Activated CD4-positive, CD25-positive, alpha-beta regulatory T cell treated with anti-CD3 and anti-CD28 coated beads, Interleukin-2, amount 50 U/mL, for 16 hours (primary cell): Measurements from ENCODE around the gene OR8B4.
"Not testable (repeated sequence)": the region's sequence is repeated elsewhere in the genome, so short reads cannot be mapped to it uniquely, and the experiment has no call there.

ENCODE experiments used
- DNase-seq: peaks from one replicate; pipeline ENCODE4 v3.0.0-alpha.2; 2020; ENCODE audit warnings: low read depth, low spot score

The OR8B4 gene

DNA sequence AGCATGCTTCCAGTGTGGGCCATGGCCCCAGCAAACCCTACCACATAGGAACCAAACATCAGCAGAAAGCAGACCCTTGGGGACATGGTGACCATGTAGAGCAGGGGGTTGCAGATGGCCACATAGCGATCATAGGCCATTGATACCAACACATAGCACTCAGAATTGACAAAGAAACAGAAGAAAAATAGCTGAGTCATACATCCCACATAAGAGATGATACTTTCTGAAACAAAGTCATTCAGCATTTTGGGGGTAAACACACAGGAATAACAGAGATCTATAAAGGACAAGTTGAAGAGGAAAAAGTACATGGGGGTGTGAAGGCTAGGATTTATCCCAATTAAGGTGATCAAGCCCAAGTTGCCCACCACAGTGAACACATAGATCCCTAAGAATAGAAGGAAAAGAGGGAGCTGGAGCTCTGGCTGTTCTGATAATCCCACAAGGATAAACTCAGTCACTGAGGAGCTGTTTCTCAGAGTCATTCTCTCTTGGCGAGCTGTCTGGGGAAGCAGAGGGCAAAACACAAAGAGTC lies at the start of gene OR8B4:
Gene OR8B4 (minus strand): TSS at position 488 of the 538 bp plus-strand sequence. CDS start 0 bp downstream, at position 488.
- no peak for DNase-seq

DNA sequence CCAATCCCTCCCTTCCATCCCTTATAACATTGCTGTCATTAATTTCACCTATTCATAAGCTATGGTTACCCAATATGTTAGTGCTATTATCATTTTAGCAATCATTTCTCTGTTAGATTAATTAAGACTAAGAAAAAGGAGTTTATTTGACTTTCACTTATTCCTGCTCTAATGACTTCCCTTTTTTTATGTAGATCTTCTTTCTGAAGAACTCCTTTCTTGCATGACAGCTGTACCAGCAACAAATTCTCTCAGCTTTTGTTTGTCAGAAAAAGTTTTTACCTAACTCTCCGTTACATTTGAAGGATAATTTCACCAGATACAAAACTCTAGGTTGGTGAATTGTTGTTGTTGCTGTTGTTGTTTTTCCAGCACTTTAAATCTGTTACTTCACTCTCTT lies 49.4 kb upstream of the OR8B4 start:
- no peak for DNase-seq

DNA sequence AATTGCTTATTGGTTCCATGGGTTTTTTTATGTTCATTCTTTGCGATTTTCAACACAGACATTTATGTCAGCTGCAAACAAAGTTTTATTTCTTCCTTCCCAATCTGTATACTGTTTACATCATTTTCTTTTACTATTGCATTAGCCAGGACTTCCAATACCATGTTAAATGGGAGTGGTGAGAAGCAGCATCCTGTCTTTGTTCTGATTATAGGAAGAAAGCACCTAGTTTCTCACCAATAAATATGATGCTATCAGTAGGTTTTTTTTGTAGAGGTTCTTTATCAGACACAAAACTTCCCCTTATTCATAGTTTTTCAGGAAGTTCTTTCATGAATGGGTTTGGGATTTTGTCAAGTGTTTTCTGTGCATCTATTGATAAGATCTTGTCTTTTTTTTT lies 48.8 kb upstream of the OR8B4 start:
- no peak for DNase-seq

DNA sequence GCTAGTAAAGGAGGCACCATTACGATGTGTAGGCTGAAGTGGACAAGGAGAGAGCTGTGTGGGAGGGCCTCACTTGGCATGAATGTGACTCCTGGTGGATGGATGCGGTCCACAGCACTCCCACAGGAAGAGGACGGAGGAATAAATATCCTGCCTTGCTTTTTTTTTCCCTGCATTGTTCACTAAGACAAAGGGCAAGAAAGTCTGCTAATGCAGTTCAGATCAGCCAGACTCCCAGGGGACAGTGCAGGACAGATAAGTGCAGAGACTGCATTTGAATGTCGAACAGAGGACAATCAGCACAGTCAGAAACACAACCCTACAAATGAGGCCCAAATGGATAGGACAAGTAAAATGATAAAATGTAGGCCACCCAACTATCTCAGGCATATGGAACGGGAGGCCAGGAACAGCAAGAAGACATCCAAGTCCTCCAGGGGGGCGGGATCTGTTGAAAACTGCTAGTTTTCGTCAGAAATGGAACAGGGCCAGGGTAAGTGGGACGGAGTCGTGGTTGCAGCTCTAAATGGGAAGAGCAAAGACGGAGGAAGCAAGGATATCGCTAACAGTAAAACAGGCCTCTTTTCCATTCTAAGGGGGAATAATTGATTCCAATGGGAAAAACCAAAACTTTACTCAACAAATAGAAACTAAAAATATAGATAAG lies 46.0 kb upstream of the OR8B4 start:
- DNase-seq: no peak

DNA sequence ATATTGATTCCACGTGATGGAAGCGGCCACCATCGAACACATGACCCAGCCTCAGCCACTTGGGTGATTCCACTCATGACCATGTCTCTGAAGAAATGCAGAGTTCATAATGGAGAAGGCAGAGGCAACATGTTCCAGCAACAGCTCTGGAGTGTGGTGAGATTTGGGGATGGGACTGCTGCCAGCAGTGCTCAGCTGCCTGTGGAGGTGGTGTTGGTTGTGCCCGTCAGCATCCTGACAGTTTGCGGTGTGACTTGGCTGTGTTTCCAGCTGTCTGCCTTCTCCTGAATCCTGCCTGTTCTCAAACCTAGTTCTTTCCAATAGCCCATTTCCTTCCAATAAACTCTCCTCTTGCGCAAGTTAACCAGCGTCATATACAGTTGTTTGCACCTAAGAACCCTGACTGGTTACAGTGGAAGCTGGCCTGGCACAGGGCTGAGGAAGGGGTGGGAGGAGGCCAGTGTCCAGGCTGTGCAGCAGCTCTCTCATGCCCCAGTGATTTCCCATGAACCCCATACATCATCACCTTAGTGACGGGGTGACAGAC lies 42.8 kb upstream of the OR8B4 start:
- no peak for DNase-seq

- DNase-seq: no peak
Measured at GRCh38 chr11:124465368-124465767, 40.7 kb upstream of the OR8B4 start.

DNA sequence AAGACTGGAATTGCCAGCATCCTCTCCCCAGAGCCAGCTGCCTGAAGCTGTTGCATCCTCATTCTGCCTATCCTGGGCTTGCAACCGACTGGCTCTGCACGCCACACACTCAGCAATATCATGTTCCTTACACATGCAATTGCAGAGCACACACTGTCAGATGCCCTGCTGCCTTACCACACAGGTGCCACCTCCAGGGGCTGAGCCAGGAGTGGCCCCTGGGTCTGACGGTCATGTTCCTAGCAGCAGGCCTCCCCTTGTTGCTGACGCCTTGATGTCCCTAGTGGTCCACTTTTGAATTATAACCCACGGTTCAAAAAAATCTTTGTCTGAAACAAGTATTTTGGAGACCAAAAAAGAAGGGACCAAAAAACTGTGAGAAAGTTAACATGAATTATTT lies 39.3 kb upstream of the OR8B4 start:
- DNase-seq: no peak

- no peak for DNase-seq
Measured at GRCh38 chr11:124463324-124463723, 38.7 kb upstream of the OR8B4 start.

GRCh38 chr11:124460459-124460858 lies 35.8 kb upstream of the OR8B4 start:
- no peak for DNase-seq

DNA sequence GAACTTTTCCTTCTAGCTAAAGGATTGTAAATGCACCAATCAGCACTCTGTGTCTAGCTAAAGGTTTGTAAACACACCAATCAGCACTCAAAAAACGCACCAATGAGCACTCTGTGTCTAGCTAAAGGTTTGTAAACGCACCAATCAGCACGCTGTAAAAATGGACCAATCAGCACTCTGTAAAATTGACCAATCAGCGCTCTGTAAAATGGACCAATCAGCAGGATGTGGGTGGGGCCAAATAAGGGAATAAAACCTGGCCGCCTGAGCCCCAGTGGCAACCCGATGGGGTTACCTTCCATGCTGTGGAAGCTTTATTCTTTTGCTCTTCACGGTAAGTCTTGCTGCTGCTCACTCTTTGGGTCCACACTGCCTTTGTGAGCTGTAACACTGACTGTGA lies 34.7 kb upstream of the OR8B4 start:
- DNase-seq: not testable (repeated sequence)

DNA sequence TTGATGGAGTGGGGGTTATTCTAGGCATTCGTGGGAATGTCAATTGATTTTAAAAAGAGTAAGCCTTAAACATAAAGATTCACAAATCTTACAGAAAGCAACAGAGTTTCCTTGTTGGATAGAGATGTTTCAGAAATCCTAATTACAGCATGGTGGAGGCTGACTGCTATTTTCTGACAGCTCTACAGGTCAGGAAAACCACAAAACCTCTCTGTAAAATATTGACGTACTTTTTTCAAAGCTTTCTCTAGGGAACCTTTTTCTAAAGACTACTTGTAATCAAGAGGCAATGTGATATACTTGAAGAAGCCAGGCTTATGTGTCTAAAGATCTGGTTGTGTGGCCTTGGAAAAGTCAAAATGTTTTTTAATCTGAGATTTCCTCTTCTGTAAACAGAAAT lies 29.9 kb upstream of the OR8B4 start:
- no peak for DNase-seq

GRCh38 chr11:124446916-124447315 lies 22.2 kb upstream of the OR8B4 start:
- no peak for DNase-seq

GRCh38 chr11:124445646-124446150 lies 21.0 kb upstream of the OR8B4 start, which contains the start of gene OR8B8:
Gene OR8B8, minus strand, starts transcription at chr11:124445696. Its CDS starts 4,611 bp downstream, at chr11:124441085.
- DNase-seq: no peak

DNA sequence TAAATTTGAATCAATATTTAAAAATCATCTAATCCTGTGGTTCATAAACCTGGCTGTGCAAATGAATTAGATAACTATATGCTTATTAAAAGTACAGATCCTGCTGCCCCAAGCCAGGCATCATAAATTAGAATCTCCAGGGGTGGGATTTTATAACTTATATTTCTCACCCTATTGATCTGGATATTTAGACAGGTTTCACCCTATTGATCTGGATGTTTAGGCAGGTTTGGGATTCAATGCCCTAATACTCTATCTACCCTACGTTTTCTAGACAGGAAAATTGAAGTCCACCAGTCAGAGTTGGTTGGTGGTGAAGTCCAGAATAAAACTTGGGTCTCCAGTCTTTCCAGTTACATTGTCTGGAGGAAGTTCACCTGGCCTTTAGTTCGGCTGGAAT lies 18.2 kb upstream of the OR8B4 start:
- no peak for DNase-seq

DNA sequence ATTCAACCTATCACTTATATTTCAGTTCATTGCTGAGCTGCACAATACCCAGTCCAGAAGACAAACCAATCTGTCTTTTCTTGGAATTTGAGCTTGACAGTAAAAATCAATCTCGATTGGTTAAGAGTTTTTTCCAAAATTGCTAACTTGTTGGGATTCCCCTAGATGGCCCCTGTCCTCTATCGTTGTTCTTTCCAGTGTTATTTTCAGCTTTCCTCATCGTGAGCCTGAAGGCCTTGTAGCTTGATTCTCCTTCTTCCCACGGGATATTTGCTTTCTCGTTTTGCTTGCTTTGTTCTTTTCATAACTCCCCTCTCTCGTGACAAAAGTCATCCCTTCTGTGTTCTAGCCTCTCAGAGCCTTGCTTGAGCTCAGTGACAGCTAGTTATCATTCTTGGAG lies 17.8 kb upstream of the OR8B4 start:
- no peak for DNase-seq

- no peak for DNase-seq
Measured at GRCh38 chr11:124441519-124441918, 16.8 kb upstream of the OR8B4 start.

GRCh38 chr11:124441081-124441480 lies 16.4 kb upstream of the OR8B4 start:
- DNase-seq: no peak

DNA sequence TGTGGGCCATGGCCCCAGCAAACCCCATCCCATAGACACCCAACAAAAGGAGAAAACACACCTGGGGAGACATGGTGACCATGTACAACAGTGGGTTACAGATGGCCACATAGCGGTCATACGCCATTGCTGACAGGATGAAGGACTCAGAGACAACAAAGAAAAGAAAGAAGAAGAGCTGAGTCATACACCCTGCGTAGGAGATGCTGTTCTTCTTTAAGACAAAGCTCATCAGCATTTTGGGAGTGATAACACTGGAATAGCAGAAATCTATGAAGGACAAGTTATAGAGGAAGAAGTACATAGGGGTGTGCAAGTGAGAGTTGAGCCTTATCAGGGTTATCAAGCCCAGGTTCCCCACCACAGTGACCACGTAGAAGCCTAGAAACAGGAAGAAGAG lies 15.9 kb upstream of the OR8B4 start:
- DNase-seq: no peak

GRCh38 chr11:124434699-124435098 lies 10.0 kb upstream of the OR8B4 start:
- DNase-seq: no peak

GRCh38 chr11:124429599-124429998 lies 4.9 kb upstream of the OR8B4 start:
- no peak for DNase-seq

GRCh38 chr11:124421043-124421442 lies 3.6 kb downstream of the OR8B4 start:
- no peak for DNase-seq

- DNase-seq: no peak
Measured at GRCh38 chr11:124415356-124415923, 9.2 kb downstream of the OR8B4 start.

- DNase-seq: no peak
Measured at GRCh38 chr11:124409906-124410305, 14.8 kb downstream of the OR8B4 start.
